ENCODE measurements around the gene GALNTL6.
"Not testable (repeated sequence)": the region's sequence is repeated elsewhere in the genome, so short reads cannot be mapped to it uniquely, and the experiment has no call there.

Gene GALNTL6

GRCh38 chr4:172750910-172751309, 937.7 kb downstream of the GALNTL6 start:
- no peak for DNase-seq (ENCODE audit: low spot score)

- no peak for DNase-seq (ENCODE audit: low spot score)
Measured at GRCh38 chr4:172751550-172751949, 938.3 kb downstream of the GALNTL6 start.

- no peak for DNase-seq (ENCODE audit: low spot score)
Measured at GRCh38 chr4:172758586-172759340, 945.6 kb downstream of the GALNTL6 start.

- no peak for DNase-seq (ENCODE audit: low spot score)
Measured at GRCh38 chr4:172760512-172760911, 947.3 kb downstream of the GALNTL6 start.

GRCh38 chr4:172762895-172763294, 949.7 kb downstream of the GALNTL6 start:
- no peak for DNase-seq (ENCODE audit: low spot score)

- no peak for DNase-seq (ENCODE audit: low spot score)
Measured at GRCh38 chr4:172770787-172771186, 957.6 kb downstream of the GALNTL6 start.

GRCh38 chr4:172772781-172773180, 959.6 kb downstream of the GALNTL6 start:
- no peak for DNase-seq (ENCODE audit: low spot score)

- DNase-seq (ENCODE audit: low spot score): no peak
Measured at GRCh38 chr4:172776203-172776861, 963.1 kb downstream of the GALNTL6 start.

GRCh38 chr4:172777729-172778431, 964.7 kb downstream of the GALNTL6 start:
- DNase-seq (ENCODE audit: low spot score): no peak

GRCh38 chr4:172778583-172778982, 965.4 kb downstream of the GALNTL6 start:
- no peak for DNase-seq (ENCODE audit: low spot score)

- DNase-seq (ENCODE audit: low spot score): no peak
Measured at GRCh38 chr4:172780566-172781081, 967.4 kb downstream of the GALNTL6 start.

GRCh38 chr4:172785613-172786012, 972.4 kb downstream of the GALNTL6 start:
- DNase-seq (ENCODE audit: low spot score): no peak

- no peak for DNase-seq (ENCODE audit: low spot score)
Measured at GRCh38 chr4:172786039-172786792, 973.0 kb downstream of the GALNTL6 start.

- DNase-seq (ENCODE audit: low spot score): no peak
Measured at GRCh38 chr4:172787111-172787510, 973.9 kb downstream of the GALNTL6 start.

- no peak for DNase-seq (ENCODE audit: low spot score)
Measured at GRCh38 chr4:172791841-172792240, 978.6 kb downstream of the GALNTL6 start.

GRCh38 chr4:172793565-172794306, 980.5 kb downstream of the GALNTL6 start:
- DNase-seq (ENCODE audit: low spot score): no peak

GRCh38 chr4:172794307-172794703, 981.1 kb downstream of the GALNTL6 start:
- DNase-seq (ENCODE audit: low spot score): no peak

GRCh38 chr4:172797281-172797680, 984.1 kb downstream of the GALNTL6 start:
- DNase-seq (ENCODE audit: low spot score): not testable (repeated sequence)

- no peak for DNase-seq (ENCODE audit: low spot score)
Measured at GRCh38 chr4:172802032-172802431, 988.8 kb downstream of the GALNTL6 start.

GRCh38 chr4:172806841-172807240, 993.6 kb downstream of the GALNTL6 start:
- no peak for DNase-seq (ENCODE audit: low spot score)

- no peak for DNase-seq (ENCODE audit: low spot score)
Measured at GRCh38 chr4:172808196-172808595, 995.0 kb downstream of the GALNTL6 start.

All from iPS-NIHi11 (cell line).